ENCODE results near the gene ORMDL3. TPM values are rescaled to one million over a fixed set of nuclear protein-coding genes. Genes with fewer than 3 reads are reported as not detected.

Gene ORMDL3
- total RNA-seq, 1 experiment from 2014 or later = 1,738 TPM

GRCh38 chr17:39962642-39963220 lies 35.3 kb upstream of the ORMDL3 start, which contains the start of gene GSDMA:
Gene GSDMA (plus strand): TSS chr17:39963004. CDS start chr17:39965688, 2,684 bp downstream.
- CTCF ChIA-PET = interaction anchor here (0.6 to 109.6 kb wide), 31 partner anchors 4 to 1598 kb away, joined by 3 to 8195 read pairs (median 7); partner anchors contain the start of genes CSF3, ERBB2, GRB7 and GSDMA
- peaks cover 37% of the 10 kb centered on the region for H3K27me3 Mint-ChIP-seq (ENCODE audit: unreplicated experiment)
- peaks cover 3% of the 10 kb centered on the region for H3K9me3 Mint-ChIP-seq (ENCODE audit: low read depth, unreplicated experiment)
- TF ChIP-seq, protein P1, sequence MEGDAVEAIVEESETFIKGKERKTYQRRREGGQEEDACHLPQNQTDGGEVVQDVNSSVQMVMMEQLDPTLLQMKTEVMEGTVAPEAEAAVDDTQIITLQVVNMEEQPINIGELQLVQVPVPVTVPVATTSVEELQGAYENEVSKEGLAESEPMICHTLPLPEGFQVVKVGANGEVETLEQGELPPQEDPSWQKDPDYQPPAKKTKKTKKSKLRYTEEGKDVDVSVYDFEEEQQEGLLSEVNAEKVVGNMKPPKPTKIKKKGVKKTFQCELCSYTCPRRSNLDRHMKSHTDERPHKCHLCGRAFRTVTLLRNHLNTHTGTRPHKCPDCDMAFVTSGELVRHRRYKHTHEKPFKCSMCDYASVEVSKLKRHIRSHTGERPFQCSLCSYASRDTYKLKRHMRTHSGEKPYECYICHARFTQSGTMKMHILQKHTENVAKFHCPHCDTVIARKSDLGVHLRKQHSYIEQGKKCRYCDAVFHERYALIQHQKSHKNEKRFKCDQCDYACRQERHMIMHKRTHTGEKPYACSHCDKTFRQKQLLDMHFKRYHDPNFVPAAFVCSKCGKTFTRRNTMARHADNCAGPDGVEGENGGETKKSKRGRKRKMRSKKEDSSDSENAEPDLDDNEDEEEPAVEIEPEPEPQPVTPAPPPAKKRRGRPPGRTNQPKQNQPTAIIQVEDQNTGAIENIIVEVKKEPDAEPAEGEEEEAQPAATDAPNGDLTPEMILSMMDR (IDR thresholded peaks at IDR 0.05; ENCODE audit: unreplicated experiment) = no peak
- peaks cover 14% of the 10 kb centered on the region for H3K36me3 Mint-ChIP-seq (ENCODE audit: insufficient read depth, unreplicated experiment)
- peak within 1 kb of the TSS; percentile 0 for H3K27ac Mint-ChIP-seq (ENCODE audit: unreplicated experiment)
- DNase-seq = peak; percentile 90
- no TSS peak for BruUV-seq (replicated peaks)
- H3K4me3 Mint-ChIP-seq (ENCODE audit: low read depth, unreplicated experiment) = no peak within 1 kb of the TSS
- peaks cover 50% of the 10 kb centered on the region for H3K4me1 Mint-ChIP-seq (ENCODE audit: low read depth, unreplicated experiment)
- intact Hi-C loops (cut with micrococcal nuclease; ENCODE audit: unreplicated experiment) = no loop called here

- intact Hi-C loops (cut with micrococcal nuclease; ENCODE audit: unreplicated experiment) = no loop called here
- peak; percentile 87 for DNase-seq
- Mint-ChIP-seq H3K4me1 (ENCODE audit: low read depth, unreplicated experiment) (peaks cover 37% of the 10 kb centered on the region), H3K27ac (ENCODE audit: unreplicated experiment) (no peak overlapping the region), H3K36me3 (ENCODE audit: insufficient read depth, unreplicated experiment) (peaks cover 6% of the 10 kb centered on the region), H3K27me3 (ENCODE audit: unreplicated experiment) (peaks cover 40% of the 10 kb centered on the region), H3K9me3 (ENCODE audit: low read depth, unreplicated experiment) (no peaks in the 10 kb centered on the region), H3K4me3 (ENCODE audit: low read depth, unreplicated experiment) (no peak overlapping the region)
- TF ChIP-seq, protein P1 (IDR thresholded peaks at IDR 0.05; ENCODE audit: unreplicated experiment) = no peak
- CTCF ChIA-PET = interaction anchor here (0.7 to 109.6 kb wide), 28 partner anchors 2 to 1667 kb away, joined by 3 to 8195 read pairs (median 83); partner anchors contain the start of genes CSF3, ERBB2, GRB7 and GSDMA
- no TSS peak for BruUV-seq (replicated peaks)
Observed at GRCh38 chr17:39960524-39961041, 33.2 kb upstream of the ORMDL3 start.

GRCh38 chr17:39955726-39956225 lies 28.4 kb upstream of the ORMDL3 start:
- CTCF ChIA-PET = interaction anchor here (0.6 to 109.6 kb wide), 40 partner anchors 3 to 1293 kb away, joined by 3 to 8195 read pairs (median 45); partner anchors contain the start of genes CSF3, ERBB2, GRB7 and GSDMA
- TF ChIP-seq, protein P1 (IDR thresholded peaks at IDR 0.05; ENCODE audit: unreplicated experiment) = no peak
- H3K4me3 Mint-ChIP-seq (ENCODE audit: low read depth, unreplicated experiment) = no peak overlapping the region
- no peak overlapping the region for H3K27ac Mint-ChIP-seq (ENCODE audit: unreplicated experiment)
- H3K27me3 Mint-ChIP-seq (ENCODE audit: unreplicated experiment) = peaks cover 26% of the 10 kb centered on the region
- H3K9me3 Mint-ChIP-seq (ENCODE audit: low read depth, unreplicated experiment) = no peaks in the 10 kb centered on the region
- intact Hi-C loops (cut with micrococcal nuclease; ENCODE audit: unreplicated experiment) = no loop called here
- H3K4me1 Mint-ChIP-seq (ENCODE audit: low read depth, unreplicated experiment) = peaks cover 34% of the 10 kb centered on the region
- peaks cover 26% of the 10 kb centered on the region for H3K36me3 Mint-ChIP-seq (ENCODE audit: insufficient read depth, unreplicated experiment)
- DNase-seq = no peak
- BruUV-seq (replicated peaks) = no TSS peak

DNA sequence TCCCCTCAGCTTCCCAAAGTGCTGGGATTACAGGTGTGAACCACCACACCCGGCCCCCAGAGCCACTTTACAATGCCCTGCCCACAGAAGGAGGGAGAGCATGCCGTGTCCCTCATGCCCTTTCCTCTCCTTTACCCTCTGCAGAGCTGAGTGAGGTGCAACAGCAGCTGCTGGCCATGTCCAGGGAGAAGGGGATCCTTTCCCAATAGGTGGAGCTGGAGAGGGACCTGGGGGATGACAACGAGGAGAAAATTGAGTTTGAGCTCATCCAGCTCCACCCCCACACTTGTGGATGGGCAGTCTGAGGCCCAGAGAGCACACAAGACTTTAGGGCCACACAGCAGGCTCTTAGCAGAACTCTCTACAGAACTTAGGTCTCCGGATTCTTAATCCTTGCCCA lies 27.5 kb upstream of the ORMDL3 start:
- Mint-ChIP-seq H3K27ac (ENCODE audit: unreplicated experiment) (no peak overlapping the region), H3K36me3 (ENCODE audit: insufficient read depth, unreplicated experiment) (peaks cover 26% of the 10 kb centered on the region), H3K4me1 (ENCODE audit: low read depth, unreplicated experiment) (peaks cover 35% of the 10 kb centered on the region), H3K4me3 (ENCODE audit: low read depth, unreplicated experiment) (no peak overlapping the region), H3K9me3 (ENCODE audit: low read depth, unreplicated experiment) (no peaks in the 10 kb centered on the region), H3K27me3 (ENCODE audit: unreplicated experiment) (peaks cover 26% of the 10 kb centered on the region)
- peak; percentile 94 for DNase-seq
- TF ChIP-seq, protein P1 (IDR thresholded peaks at IDR 0.05; ENCODE audit: unreplicated experiment) = no peak
- intact Hi-C loops (cut with micrococcal nuclease; ENCODE audit: unreplicated experiment) = no loop called here
- CTCF ChIA-PET = interaction anchor here (0.5 to 109.6 kb wide), 47 partner anchors 4 to 593 kb away, joined by 3 to 8195 read pairs (median 7); partner anchors contain the start of genes CSF3, ERBB2, GRB7 and GSDMA
- BruUV-seq (replicated peaks) = no TSS peak

Data from Calu3 (cell line).